ENCODE data around the gene DYDC2. TPM values are rescaled to one million over a fixed set of nuclear protein-coding genes. Genes with fewer than 3 reads are reported as not detected.

The DYDC2 gene
- total RNA-seq, 1 experiment from 2014 or later = 2.8 TPM

GRCh38 chr10:80359644-80360043, 3.1 kb downstream of the DYDC2 start:
- no peak overlapping the region for H3K27ac Mint-ChIP-seq

More at GRCh38 chr10:80359644-80360043, 3.1 kb downstream of the DYDC2 start:
- H2BK12ac ChIP-seq (ENCODE audit: insufficient read length, low read depth, low read length) = no peak overlapping the region
- H3K79me1 ChIP-seq (ENCODE audit: insufficient read depth, low read depth, low read length, poor library complexity, severe bottlenecking) = no peaks in the 10 kb centered on the region
- Mint-ChIP-seq H3K27me3 (ENCODE audit: low read depth) (peaks cover 34% of the 10 kb centered on the region), H3K9me3 (no peaks in the 10 kb centered on the region; a peak in 2 of 5 replicates), H3K4me1 (peaks cover 6 to 12% of the 10 kb centered on the region in 2 experiments), H3K4me3 (no peak overlapping the region), H3K36me3 (ENCODE audit: insufficient read depth in 1 of 3, low read depth in 3 of 3) (peaks cover 0 to 3% (median 0%) of the 10 kb centered on the region in 3 experiments; a peak in 3 of 7 replicates)
- no peak overlapping the region for H4K5ac ChIP-seq (ENCODE audit: insufficient read length, low read depth, low read length)
- H3K23me2 ChIP-seq (ENCODE audit: insufficient read length, low read depth, low read length, poor library complexity, severe bottlenecking) = peaks cover 5% of the 10 kb centered on the region
- WGBS (ENCODE audit: extremely low coverage, insufficient read length, low lambda C conversion rate) = no CpG with 5 or more reads among the region's 22 CpGs
- H3K4ac ChIP-seq (ENCODE audit: low read depth, low read length) = no peak overlapping the region
- H4K8ac ChIP-seq (replicated peaks; ENCODE audit: insufficient read length, low read depth, low read length) = no peak overlapping the region
- no peak overlapping the region for H2BK5ac ChIP-seq (ENCODE audit: insufficient read length, low read length)
- no peaks in the 10 kb centered on the region for H4K20me1 ChIP-seq (ENCODE audit: control insufficient read depth, insufficient read depth, insufficient read length)
- no peak overlapping the region for H2BK120ac ChIP-seq (ENCODE audit: low read depth, low read length, poor library complexity, severe bottlenecking)
- H3K27ac ChIP-seq (ENCODE audit: insufficient read length, low read depth, low read length) = no peak overlapping the region
- H3K9ac ChIP-seq (ENCODE audit: extremely low read depth, insufficient read length, low read length) = no peak overlapping the region
- H3K23ac ChIP-seq (ENCODE audit: insufficient read length, low read depth, low read length) = no peak overlapping the region
- no peak overlapping the region for H3K4me2 ChIP-seq (ENCODE audit: insufficient read depth, insufficient read length, low read length)
- no peak overlapping the region for H2AFZ ChIP-seq (ENCODE audit: low read length)
- no peaks in the 10 kb centered on the region for H3K4me1 ChIP-seq (ENCODE audit: insufficient read depth, low read length)
- H3K79me2 ChIP-seq (ENCODE audit: insufficient read depth, low read length) = no peaks in the 10 kb centered on the region
- H3K14ac ChIP-seq (ENCODE audit: insufficient read depth, low read length) = no peak overlapping the region
- H3K27me3 ChIP-seq (ENCODE audit: insufficient read depth, low read length) = no peaks in the 10 kb centered on the region; the same call in 1 of the 2 replicates
- no peak overlapping the region for H3T11ph ChIP-seq (ENCODE audit: low read length)
- no peak overlapping the region for H2AK5ac ChIP-seq (ENCODE audit: insufficient read length, low read length)
- TF ChIP-seq, protein P1, sequence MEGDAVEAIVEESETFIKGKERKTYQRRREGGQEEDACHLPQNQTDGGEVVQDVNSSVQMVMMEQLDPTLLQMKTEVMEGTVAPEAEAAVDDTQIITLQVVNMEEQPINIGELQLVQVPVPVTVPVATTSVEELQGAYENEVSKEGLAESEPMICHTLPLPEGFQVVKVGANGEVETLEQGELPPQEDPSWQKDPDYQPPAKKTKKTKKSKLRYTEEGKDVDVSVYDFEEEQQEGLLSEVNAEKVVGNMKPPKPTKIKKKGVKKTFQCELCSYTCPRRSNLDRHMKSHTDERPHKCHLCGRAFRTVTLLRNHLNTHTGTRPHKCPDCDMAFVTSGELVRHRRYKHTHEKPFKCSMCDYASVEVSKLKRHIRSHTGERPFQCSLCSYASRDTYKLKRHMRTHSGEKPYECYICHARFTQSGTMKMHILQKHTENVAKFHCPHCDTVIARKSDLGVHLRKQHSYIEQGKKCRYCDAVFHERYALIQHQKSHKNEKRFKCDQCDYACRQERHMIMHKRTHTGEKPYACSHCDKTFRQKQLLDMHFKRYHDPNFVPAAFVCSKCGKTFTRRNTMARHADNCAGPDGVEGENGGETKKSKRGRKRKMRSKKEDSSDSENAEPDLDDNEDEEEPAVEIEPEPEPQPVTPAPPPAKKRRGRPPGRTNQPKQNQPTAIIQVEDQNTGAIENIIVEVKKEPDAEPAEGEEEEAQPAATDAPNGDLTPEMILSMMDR (conservative IDR thresholded peaks at IDR 0.05) = no peak
- DNase-seq = no peak
- H3K56ac ChIP-seq (ENCODE audit: insufficient read length, low read depth, low read length) = no peak overlapping the region
- H3K18ac ChIP-seq (ENCODE audit: insufficient read length, low read depth, low read length) = no peak overlapping the region
- H2BK15ac ChIP-seq (ENCODE audit: low read depth, low read length) = no peak overlapping the region
- H2BK20ac ChIP-seq (ENCODE audit: low read depth, low read length, poor library complexity, severe bottlenecking) = no peak overlapping the region
- no peaks in the 10 kb centered on the region for H3K9me3 ChIP-seq (ENCODE audit: control insufficient read depth, low read depth, low read length)
- no peak overlapping the region for H4K91ac ChIP-seq (ENCODE audit: insufficient read length, low read depth, low read length)
